Spleen (tissue), 11 donors: Measurements from ENCODE around the gene PROX1. TPM values are rescaled to one million over a fixed set of nuclear protein-coding genes. Genes with fewer than 3 reads are reported as not detected.
A peak's percentile ranks its signal among the peaks of the same experiment; 100 is the strongest.

ENCODE experiments used
- DNase-seq: peaks from one replicate; pipeline ENCODE4 v3.0.0-alpha.2; 2020
- H3K27ac ChIP-seq, 8 donors: fragments of 200-600 bp; sonication (generic) in 7 of 8; 1 replicate in 4 of 8; 2 replicates in 4 of 8; pipeline versions ENCODE4 v1.5.0 to v1.8.0; 2016 to 2021; ENCODE audit warnings: inconsistent platforms in 4 of 8, mild to moderate bottlenecking in 4 of 8, moderate library complexity in 1 of 8
- H3K27me3 ChIP-seq, 7 donors: fragments of 200-600 bp; sonication (generic) in 6 of 7; replicated peaks in 1 of 7; 1 replicate in 4 of 7; 2 replicates in 3 of 7; pipeline versions ENCODE4 v1.5.0 to v1.8.0; 2016 to 2021; ENCODE audit warnings: inconsistent platforms in 3 of 7, mild to moderate bottlenecking in 1 of 7
- H3K36me3 ChIP-seq, 6 donors: fragments of 200-600 bp; sonication (generic) in 5 of 6; 1 replicate in 4 of 6; 2 replicates in 2 of 6; pipeline versions ENCODE4 v1.5.0 to v1.8.0; 2016 to 2021; ENCODE audit warnings: inconsistent platforms in 2 of 6
- H3K4me1 ChIP-seq, 6 donors: fragments of 200-600 bp; sonication (generic) in 5 of 6; 1 replicate in 3 of 6; 2 replicates in 3 of 6; pipeline versions ENCODE4 v1.5.0 to v1.8.0; 2016 to 2021; ENCODE audit warnings: inconsistent platforms in 3 of 6
- H3K4me3 ChIP-seq, 8 donors: fragments of 200-600 bp; sonication (generic) in 7 of 8; 1 replicate in 4 of 8; 2 replicates in 4 of 8; pipeline versions ENCODE4 v1.5.0 to v1.8.0; 2016 to 2021; ENCODE audit warnings: inconsistent platforms in 4 of 8, mild to moderate bottlenecking in 4 of 8, moderate library complexity in 2 of 8
- H3K9me3 ChIP-seq, 8 donors: fragments of 200-600 bp; sonication (generic) in 7 of 8; 1 replicate in 4 of 8; 2 replicates in 4 of 8; pipeline versions ENCODE4 v1.5.0 to v1.8.0; 2016 to 2021; ENCODE audit warnings: inconsistent platforms in 4 of 8
- CTCF ChIP-seq, 11 experiments: fragments of 200-600 bp in 7 of 11; fragments of 450-650 bp in 4 of 11; sonication (generic) in 4 of 11; IDR thresholded peaks in 8 of 11; conservative IDR thresholded peaks in 3 of 11; 1 replicate in 7 of 11; 2 replicates in 4 of 11; pipeline versions ENCODE4 v1.4.0 to v1.8.0; 2016 to 2021; ENCODE audit warnings: antibody characterized with exemption in 11 of 11, inconsistent platforms in 4 of 11, mild to moderate bottlenecking in 1 of 11
- POLR2A ChIP-seq, 3 donors: fragments of 450-650 bp; IDR thresholded peaks; one replicate each; pipeline ENCODE4 v1.5.1; 2017; ENCODE audit warnings: antibody characterized with exemption in 3 of 3, mild to moderate bottlenecking in 1 of 3
- POLR2AphosphoS5 ChIP-seq, 3 donors: sonication (generic); formaldehyde crosslinking; IDR thresholded peaks; one replicate each; pipeline ENCODE4 v1.5.1; 2017; ENCODE audit warnings: antibody characterized with exemption in 3 of 3
- WGBS, 5 donors: extraction: QIAGEN DNeasy Blood & Tissue Kit in 3 of 5; methylation state at CpG; one replicate each; pipeline versions ENCODE4 v1.1.5 to v1.1.7; 2013 to 2018; 5-methylcytosine and 5-hydroxymethylcytosine counted together
- intact Hi-C: fragments of 100-400 bp; cut with DNase I; formaldehyde crosslinking; loops from one replicate; pipeline ENCODE4 v1.15.0; 2023; ENCODE audit warnings: low total_unique reads
- polyA plus RNA-seq, 3 donors: library from polyadenylated mRNA; stranded (reverse); fragments of 200-250 nt; gene quantifications; one replicate each; pipeline ENCODE4 v1.2.1, GENCODE V29; 2013
- total RNA-seq, 7 donors: library from RNA; depleted of rRNA in 3 of 7; stranded (reverse); fragments of >200 nt in 3 of 7; fragmentation: NEBNext Ultra II Directional in 4 of 7; extraction: Animal tissue kit (Norgen Biotek cat#: 25700) in 4 of 7; gene quantifications; one replicate each; pipeline versions ENCODE4 v1.1.0 to v1.2.1, GENCODE V29; 2016 to 2021
- donor health status: healthy with polysubstance abuse.
- donor health status: DM: no; HTN: no; CAD: no; lungs with moderate emphysema.
- donor health status: DM: no; HTN: no; CAD: no.
- donor health status: Bipolar disorder and iron deficiency.
- donor health status: healthy.
- donor health status: DM: no; HTN: no; CAD: no.
- donor health status: DM: yes; HTN: yes; CAD: no.

PROX1 gene
- total and polyA plus RNA-seq, 10 donors: 0.70 to 114 (median 41.7) TPM

GRCh38 chr1:214018386-214019268 lies 30.9 kb downstream of the PROX1 start:
- H3K9me3 ChIP-seq: no peaks in the 10 kb centered on the region
- H3K4me3 ChIP-seq: no peak overlapping the region
- H3K4me1 ChIP-seq: peaks cover 0 to 13% (median 0%) of the 10 kb centered on the region in 6 donors
- WGBS, 5 donors: 59 to 70% (median 62%) methylated on average over 8 of the region's 8 CpGs
- H3K36me3 ChIP-seq: peaks cover 0 to 4% (median 0%) of the 10 kb centered on the region in 6 donors
- no peak for TF ChIP-seq POLR2AphosphoS5 (IDR thresholded peaks at IDR 0.05)
- TF ChIP-seq POLR2A (IDR thresholded peaks at IDR 0.05): no peak
- no peak for TF ChIP-seq CTCF (IDR thresholded peaks at IDR 0.05 in 8 of 11, conservative IDR thresholded peaks at IDR 0.05 in 3 of 11)
- H3K27ac ChIP-seq: peak overlapping the region in 3 of 8 donors; percentile 6 to 36 (median 27)
- no peak for DNase-seq
- no peaks in the 10 kb centered on the region for H3K27me3 ChIP-seq
- intact Hi-C loops: no loop called here

- 87 to 94% (median 89%) methylated on average over 13 of the region's 13 CpGs for WGBS, 5 donors
Measured at GRCh38 chr1:214019499-214019898, 31.7 kb downstream of the PROX1 start.

GRCh38 chr1:214021321-214021720 lies 33.5 kb downstream of the PROX1 start:
- H3K36me3 ChIP-seq: peaks cover 0 to 4% (median 0%) of the 10 kb centered on the region in 6 donors
- intact Hi-C loops: no loop called here

More at GRCh38 chr1:214019499-214019898, 31.7 kb downstream of the PROX1 start:
- H3K36me3 ChIP-seq: peaks cover 0 to 4% (median 0%) of the 10 kb centered on the region in 6 donors
- TF ChIP-seq POLR2A (IDR thresholded peaks at IDR 0.05) (no peak), POLR2AphosphoS5 (IDR thresholded peaks at IDR 0.05) (no peak), CTCF (IDR thresholded peaks at IDR 0.05 in 8 of 11, conservative IDR thresholded peaks at IDR 0.05 in 3 of 11) (no peak)
- H3K27ac ChIP-seq: no peak overlapping the region
- intact Hi-C loops: no loop called here
- H3K27me3 ChIP-seq: no peaks in the 10 kb centered on the region
- H3K4me3 ChIP-seq: no peak overlapping the region
- no peaks in the 10 kb centered on the region for H3K9me3 ChIP-seq
- no peak for DNase-seq
- peaks cover 0 to 12% (median 0%) of the 10 kb centered on the region in 6 donors for H3K4me1 ChIP-seq

More at GRCh38 chr1:214021321-214021720, 33.5 kb downstream of the PROX1 start:
- 69 to 88% (median 77%) methylated on average over 3 of the region's 3 CpGs for WGBS, 5 donors
- Histone ChIP-seq H3K9me3 (no peaks in the 10 kb centered on the region), H3K4me3 (no peak overlapping the region), H3K27me3 (no peaks in the 10 kb centered on the region), H3K4me1 (peaks cover 0 to 3% (median 0%) of the 10 kb centered on the region in 6 donors), H3K27ac (no peak overlapping the region)
- DNase-seq: no peak
- TF ChIP-seq POLR2AphosphoS5 (IDR thresholded peaks at IDR 0.05): no peak
- TF ChIP-seq POLR2A (IDR thresholded peaks at IDR 0.05): no peak
- TF ChIP-seq CTCF (IDR thresholded peaks at IDR 0.05 in 8 of 11, conservative IDR thresholded peaks at IDR 0.05 in 3 of 11): no peak
